Skeletal muscle cell (primary cell): ENCODE results near the gene TMEM253.
A peak's percentile ranks its signal among the peaks of the same experiment; 100 is the strongest.

Source experiments
- DNase-seq: peaks from one replicate; pipeline ENCODE4 v3.0.0-alpha.2; 2010; ENCODE audit warnings: low read depth
- H3K4me3 ChIP-seq: 2 replicates; pipeline ENCODE4 v1.5.1; 2011; ENCODE audit warnings: low read depth, mild to moderate bottlenecking, control low read depth, low read length, moderate library complexity

The TMEM253 gene

GRCh38 chr14:21087294-21088091 is 13.4 kb upstream of the TMEM253 start:
- H3K4me3 ChIP-seq: no peak overlapping the region
- DNase-seq: peak; percentile 91

- DNase-seq: no peak
Measured at GRCh38 chr14:21088687-21089086, 12.2 kb upstream of the TMEM253 start.

GRCh38 chr14:21089271-21089670 is 11.6 kb upstream of the TMEM253 start:
- H3K4me3 ChIP-seq: no peak overlapping the region
- no peak for DNase-seq

More at GRCh38 chr14:21088687-21089086, 12.2 kb upstream of the TMEM253 start:
- H3K4me3 ChIP-seq: no peak overlapping the region

GRCh38 chr14:21089877-21090193 is 11.0 kb upstream of the TMEM253 start:
- no peak for DNase-seq
- no peak overlapping the region for H3K4me3 ChIP-seq

- no peak for DNase-seq
- H3K4me3 ChIP-seq: no peak overlapping the region
Measured at GRCh38 chr14:21090194-21090939, 10.5 kb upstream of the TMEM253 start.

GRCh38 chr14:21090940-21091663 is 9.8 kb upstream of the TMEM253 start:
- no peak for DNase-seq
- no peak overlapping the region for H3K4me3 ChIP-seq

- no peak for DNase-seq
- H3K4me3 ChIP-seq: no peak overlapping the region
Measured at GRCh38 chr14:21091821-21092272, 9.0 kb upstream of the TMEM253 start.

- no peak for DNase-seq
- no peak overlapping the region for H3K4me3 ChIP-seq
Measured at GRCh38 chr14:21092273-21093011, 8.4 kb upstream of the TMEM253 start.

- no peak for DNase-seq
- no peak overlapping the region for H3K4me3 ChIP-seq
Measured at GRCh38 chr14:21093018-21093417, 7.8 kb upstream of the TMEM253 start.

GRCh38 chr14:21093769-21094681 is 6.8 kb upstream of the TMEM253 start:
- no peak overlapping the region for H3K4me3 ChIP-seq
- DNase-seq: no peak

GRCh38 chr14:21095430-21096205 is 5.2 kb upstream of the TMEM253 start:
- no peak overlapping the region for H3K4me3 ChIP-seq
- peak; percentile 19 for DNase-seq

- H3K4me3 ChIP-seq: no peak overlapping the region
- no peak for DNase-seq
Measured at GRCh38 chr14:21096438-21096837, 4.4 kb upstream of the TMEM253 start.

GRCh38 chr14:21096978-21097635 is 3.8 kb upstream of the TMEM253 start:
- H3K4me3 ChIP-seq: peak overlapping the region; percentile 13

GRCh38 chr14:21097636-21098075 is 3.2 kb upstream of the TMEM253 start:
- no peak for DNase-seq

More at GRCh38 chr14:21096978-21097635, 3.8 kb upstream of the TMEM253 start:
- no peak for DNase-seq

GRCh38 chr14:21098076-21098891 is 2.6 kb upstream of the TMEM253 start, which contains the start of gene ZNF219:
ZNF219 (minus strand) TSS chr14:21098655; CDS start chr14:21093591, 5,064 bp downstream.
- no peak for DNase-seq
- H3K4me3 ChIP-seq: peak within 1 kb of the TSS; percentile 65

More at GRCh38 chr14:21097636-21098075, 3.2 kb upstream of the TMEM253 start:
- H3K4me3 ChIP-seq: peak overlapping the region; percentile 13

GRCh38 chr14:21098892-21099595 is 1.8 kb upstream of the TMEM253 start:
- H3K4me3 ChIP-seq: peak overlapping the region; percentile 65
- DNase-seq: no peak
